ENCODE results near the gene SORCS2. TPM values are rescaled to one million over a fixed set of nuclear protein-coding genes. Genes with fewer than 3 reads are reported as not detected.

SORCS2 gene
- total RNA-seq, 4 donors from 2014 or later = 0.48 to 1.8 (median 0.68) TPM; not detected in 1

- WGBS, 2 donors (ENCODE audit: low coverage in 1 of 2) = 68% methylated on average over 16 of the region's 16 CpGs; no CpG with 5 or more reads in 1 of the 2 donors
- Histone ChIP-seq H3K36me3 (no peaks in the 10 kb centered on the region), H3K9me3 (no peaks in the 10 kb centered on the region), H3K4me3 (no peak overlapping the region), H3K27ac (no peak overlapping the region), H3K27me3 (no peaks in the 10 kb centered on the region), H3K4me1 (no peaks in the 10 kb centered on the region)
- TF ChIP-seq POLR2A (IDR thresholded peaks at IDR 0.05) = no peak
- no peak for DNase-seq
- intact Hi-C loops (cut with DNase I; ENCODE audit: low total_unique reads) = no loop called here
- in situ Hi-C loops (cut with MboI; ENCODE audit: low pct_ligation_motif_present in 1 of 4, low pct_unique_long_range_greater_than_20kb in 1 of 4, low sequenced_read_pairs in 3 of 4) = no loop called here
These were observed 367.5 kb downstream of the SORCS2 start for GRCh38 chr4:7559741-7560395.

- in situ Hi-C loops (cut with MboI; ENCODE audit: low pct_ligation_motif_present in 1 of 4, low pct_unique_long_range_greater_than_20kb in 1 of 4, low sequenced_read_pairs in 3 of 4) (no loop called here), intact Hi-C loops (cut with DNase I; ENCODE audit: low total_unique reads) (no loop called here)
- H3K4me3 ChIP-seq = no peak overlapping the region
- no peak for TF ChIP-seq EP300 (IDR thresholded peaks at IDR 0.05; ENCODE audit: low read depth)
- TF ChIP-seq POLR2A (IDR thresholded peaks at IDR 0.05) = no peak
- no peak for TF ChIP-seq CTCF (IDR thresholded peaks at IDR 0.05)
- 69 to 76% methylated on average over 2 of the region's 2 CpGs for WGBS, 2 donors (ENCODE audit: low coverage in 1 of 2)
- H3K4me1 ChIP-seq = no peaks in the 10 kb centered on the region
- no peak for DNase-seq
- H3K27ac ChIP-seq = no peak overlapping the region
- H3K9me3 ChIP-seq = no peaks in the 10 kb centered on the region
- H3K27me3 ChIP-seq = no peaks in the 10 kb centered on the region
- H3K36me3 ChIP-seq = no peaks in the 10 kb centered on the region
These were observed 369.2 kb downstream of the SORCS2 start for GRCh38 chr4:7561557-7561956.

GRCh38 chr4:7564242-7564641 is 371.9 kb downstream of the SORCS2 start:
- in situ Hi-C loops (cut with MboI; ENCODE audit: low pct_ligation_motif_present in 1 of 4, low pct_unique_long_range_greater_than_20kb in 1 of 4, low sequenced_read_pairs in 3 of 4) = no loop called here
- no peaks in the 10 kb centered on the region for H3K27me3 ChIP-seq
- H3K27ac ChIP-seq = no peak overlapping the region
- H3K4me3 ChIP-seq = no peak overlapping the region
- intact Hi-C loops (cut with DNase I; ENCODE audit: low total_unique reads) = no loop called here
- WGBS, 2 donors (ENCODE audit: low coverage in 1 of 2) = 59 to 85% methylated on average over 2 to 5 of the region's 5 CpGs
- H3K36me3 ChIP-seq = no peaks in the 10 kb centered on the region
- no peaks in the 10 kb centered on the region for H3K4me1 ChIP-seq
- TF ChIP-seq EP300 (IDR thresholded peaks at IDR 0.05; ENCODE audit: low read depth) = no peak
- no peak for TF ChIP-seq POLR2AphosphoS5 (IDR thresholded peaks at IDR 0.05)
- TF ChIP-seq POLR2A (IDR thresholded peaks at IDR 0.05) = no peak
- TF ChIP-seq CTCF (IDR thresholded peaks at IDR 0.05) = no peak
- no peaks in the 10 kb centered on the region for H3K9me3 ChIP-seq
- no peak for DNase-seq

GRCh38 chr4:7565483-7565882 is 373.1 kb downstream of the SORCS2 start:
- Histone ChIP-seq H3K4me1 (no peaks in the 10 kb centered on the region), H3K4me3 (no peak overlapping the region), H3K9me3 (no peaks in the 10 kb centered on the region), H3K36me3 (no peaks in the 10 kb centered on the region), H3K27me3 (no peaks in the 10 kb centered on the region), H3K27ac (no peak overlapping the region)
- TF ChIP-seq POLR2AphosphoS5 (IDR thresholded peaks at IDR 0.05) = no peak
- TF ChIP-seq EP300 (IDR thresholded peaks at IDR 0.05; ENCODE audit: low read depth) = no peak
- TF ChIP-seq CTCF (IDR thresholded peaks at IDR 0.05) = no peak
- TF ChIP-seq POLR2A (IDR thresholded peaks at IDR 0.05) = no peak
- DNase-seq = no peak
- in situ Hi-C loops (cut with MboI; ENCODE audit: low pct_ligation_motif_present in 1 of 4, low pct_unique_long_range_greater_than_20kb in 1 of 4, low sequenced_read_pairs in 3 of 4) = no loop called here
- intact Hi-C loops (cut with DNase I; ENCODE audit: low total_unique reads) = no loop called here
- 83 to 96% methylated on average over 4 of the region's 4 CpGs for WGBS, 2 donors (ENCODE audit: low coverage in 1 of 2)
